ENCODE measurements around the gene DEAF1.
A peak's percentile ranks its signal among the peaks of the same experiment; 100 is the strongest.
"Not testable (repeated sequence)": the region's sequence is repeated elsewhere in the genome, so short reads cannot be mapped to it uniquely, and the experiment has no call there.

DEAF1 gene

GRCh38 chr11:690738-691633 is 4.0 kb downstream of the DEAF1 start:
- TF ChIP-seq GATA1 (IDR thresholded peaks at IDR 0.05; ENCODE audit: low read depth, low read length) (no peak), POLR2A (IDR thresholded peaks at IDR 0.05; ENCODE audit: low read length) (no peak)

DNA sequence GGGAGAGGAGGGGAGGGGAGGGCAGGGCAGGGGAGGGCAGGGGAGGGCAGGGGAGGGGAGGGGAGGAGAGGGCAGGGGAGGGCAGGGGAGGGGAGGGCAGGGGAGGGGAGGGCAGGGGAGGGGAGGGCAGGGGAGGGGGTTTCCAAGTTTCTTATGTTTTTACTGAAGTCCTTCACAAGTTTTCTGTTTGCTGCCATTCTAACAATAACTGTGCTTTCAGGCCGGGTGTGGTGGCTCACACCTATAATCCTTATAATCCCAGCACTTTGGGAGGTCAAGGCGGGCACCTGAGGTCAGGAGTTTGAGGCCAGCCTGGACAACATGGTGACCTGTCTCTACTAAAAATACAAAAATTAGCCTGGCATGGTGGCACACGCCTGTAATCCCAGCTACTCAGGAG is 4.8 kb downstream of the DEAF1 start:
- DNase-seq = not testable (repeated sequence)

More at GRCh38 chr11:690738-691633, 4.0 kb downstream of the DEAF1 start:
- peak; percentile 58 to 73 for DNase-seq

DNA sequence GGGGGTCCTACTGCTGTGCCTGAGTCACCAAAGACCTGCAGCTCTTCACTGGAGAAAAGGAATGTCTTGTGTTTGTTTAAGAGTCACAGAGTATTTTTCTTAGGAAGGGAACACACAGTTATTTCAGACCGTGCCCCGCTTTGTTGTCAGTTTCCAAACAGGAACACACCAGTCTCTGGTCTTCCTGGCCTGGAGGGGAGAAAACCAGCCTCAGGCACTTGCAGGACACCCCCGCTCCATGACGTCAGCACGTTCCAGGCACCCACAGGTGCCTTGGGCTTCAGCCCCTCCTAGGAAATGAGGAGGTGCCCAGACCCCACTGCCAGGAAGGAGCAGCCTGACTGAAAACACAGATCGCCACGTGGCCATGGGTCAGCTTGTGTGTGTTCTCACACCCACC is 5.4 kb downstream of the DEAF1 start:
- TF ChIP-seq GATA1 (IDR thresholded peaks at IDR 0.05; ENCODE audit: low read depth, low read length) (no peak), POLR2A (IDR thresholded peaks at IDR 0.05; ENCODE audit: low read length) (no peak)
- no peak for DNase-seq

DNA sequence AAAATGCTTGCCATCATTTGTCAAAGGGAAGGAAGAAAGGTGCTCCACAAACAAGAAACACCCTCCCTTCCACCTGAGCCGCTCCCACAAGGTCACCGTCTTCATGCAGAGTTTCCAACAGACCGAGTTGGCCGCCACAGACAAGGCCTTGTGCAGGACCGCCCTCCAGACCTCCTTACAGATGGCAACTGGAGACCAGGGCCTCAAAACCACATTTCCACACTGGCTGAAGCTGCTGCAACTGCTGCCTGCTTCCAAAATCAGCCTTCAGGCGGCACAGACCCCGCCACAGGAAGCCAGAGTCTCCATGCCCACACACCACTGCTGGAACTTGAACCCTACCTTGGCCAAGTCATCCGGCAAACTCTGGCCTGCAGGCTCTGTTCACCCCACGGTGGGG is 6.3 kb downstream of the DEAF1 start:
- TF ChIP-seq POLR2A (IDR thresholded peaks at IDR 0.05; ENCODE audit: low read length) (no peak), GATA1 (IDR thresholded peaks at IDR 0.05; ENCODE audit: low read depth, low read length) (no peak)
- DNase-seq = no peak

GRCh38 chr11:687751-688150 is 7.3 kb downstream of the DEAF1 start:
- DNase-seq = no peak
- no peak for TF ChIP-seq POLR2A (IDR thresholded peaks at IDR 0.05; ENCODE audit: low read length)
- no peak for TF ChIP-seq GATA1 (IDR thresholded peaks at IDR 0.05; ENCODE audit: low read depth, low read length)

- TF ChIP-seq GATA1 (IDR thresholded peaks at IDR 0.05; ENCODE audit: low read depth, low read length) (no peak), POLR2A (IDR thresholded peaks at IDR 0.05; ENCODE audit: low read length) (no peak)
- DNase-seq = no peak
Measured at GRCh38 chr11:686451-687243, 8.4 kb downstream of the DEAF1 start.

DNA sequence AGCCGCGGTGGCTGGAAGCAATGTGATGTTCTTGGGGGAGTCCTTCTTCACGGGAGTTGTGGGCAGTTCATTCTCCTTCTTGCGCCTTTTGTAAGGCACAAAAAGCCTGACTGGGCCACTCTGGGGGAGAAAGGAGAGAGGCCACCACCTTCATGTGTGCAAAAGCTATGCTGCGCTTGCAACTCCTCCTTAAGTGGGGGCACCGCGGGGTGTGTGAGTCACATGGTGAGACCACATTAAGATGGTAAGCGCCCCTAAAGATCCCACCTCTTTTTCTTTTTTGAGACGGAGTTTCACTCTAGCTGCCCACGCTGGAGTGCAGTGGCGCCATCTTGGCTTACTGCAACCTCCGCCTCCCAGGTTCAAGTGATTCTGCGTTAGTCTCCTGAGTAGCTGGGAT is 14.1 kb downstream of the DEAF1 start:
- DNase-seq = no peak
- TF ChIP-seq GATA1 (IDR thresholded peaks at IDR 0.05; ENCODE audit: low read depth, low read length) (no peak), POLR2A (IDR thresholded peaks at IDR 0.05; ENCODE audit: low read length) (no peak)

DNA sequence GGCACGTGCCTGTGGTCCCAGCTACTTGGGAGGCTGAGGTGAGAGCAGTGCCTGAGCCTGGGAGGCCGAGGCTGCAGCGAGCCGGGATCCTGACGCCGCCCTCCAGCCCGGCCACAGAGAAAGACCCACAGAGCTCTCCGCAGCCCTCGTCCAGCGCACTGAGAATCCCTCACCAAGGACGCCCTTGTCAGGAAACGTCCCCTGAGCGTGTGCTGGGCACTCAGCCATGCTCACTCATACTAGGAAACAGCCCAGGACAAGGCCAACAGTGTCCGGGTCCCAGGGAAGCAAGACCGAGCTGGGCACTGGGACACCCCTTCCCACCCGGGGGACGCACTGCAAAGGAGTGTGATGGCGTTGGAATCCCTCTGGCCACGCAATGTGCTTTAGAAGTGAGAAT is 14.5 kb downstream of the DEAF1 start:
- no peak for TF ChIP-seq GATA1 (IDR thresholded peaks at IDR 0.05; ENCODE audit: low read depth, low read length)
- TF ChIP-seq POLR2A (IDR thresholded peaks at IDR 0.05; ENCODE audit: low read length) = no peak
- no peak for DNase-seq

DNA sequence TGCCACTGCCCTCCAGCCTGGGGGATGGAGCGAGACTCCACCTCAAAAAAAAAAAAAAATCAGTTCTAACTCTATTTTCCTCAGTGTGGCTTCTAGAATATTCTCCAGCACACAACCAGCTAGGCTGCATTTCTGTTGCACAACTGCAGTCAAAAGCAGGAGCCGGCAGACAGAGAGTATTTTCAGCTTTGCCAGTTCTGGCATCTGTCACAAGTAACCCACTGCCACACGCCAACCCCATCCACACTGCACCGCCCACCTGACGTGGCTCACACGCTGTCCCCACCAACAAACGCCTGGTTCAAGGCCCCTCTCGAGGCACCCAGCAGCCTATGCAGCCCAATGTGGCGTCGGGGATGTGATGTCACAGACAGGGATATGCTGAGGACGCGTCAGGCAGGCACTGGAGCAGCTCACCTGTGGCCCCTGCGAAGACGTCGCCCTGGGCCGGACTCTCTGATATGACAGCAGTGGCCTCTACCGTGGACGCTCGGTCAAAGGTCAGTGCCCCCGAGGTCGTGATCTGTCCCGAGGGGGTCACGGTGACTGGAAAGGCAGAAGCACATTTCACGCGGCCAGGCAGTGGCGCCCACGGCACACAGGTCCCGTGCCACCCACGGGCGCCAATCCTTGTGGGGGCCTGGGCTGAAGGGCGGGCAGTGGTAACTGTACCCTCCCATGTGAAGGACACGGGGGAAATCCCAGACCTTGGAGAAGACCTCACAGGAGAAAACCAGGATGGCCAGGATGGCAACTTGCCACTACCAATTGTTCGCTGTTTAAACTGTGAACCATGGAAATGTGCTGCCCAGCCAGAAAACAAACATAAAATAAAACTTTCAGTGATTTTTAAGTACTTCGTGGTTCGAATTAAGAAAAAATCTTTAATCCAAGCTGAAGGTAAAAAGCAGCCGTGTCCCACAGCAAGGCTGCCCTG is 15.5 kb downstream of the DEAF1 start:
- DNase-seq = no peak
- TF ChIP-seq GATA1 (IDR thresholded peaks at IDR 0.05; ENCODE audit: low read depth, low read length) = no peak
- no peak for TF ChIP-seq POLR2A (IDR thresholded peaks at IDR 0.05; ENCODE audit: low read length)

- no peak for DNase-seq
- no peak for TF ChIP-seq POLR2A (IDR thresholded peaks at IDR 0.05; ENCODE audit: low read length)
- TF ChIP-seq GATA1 (IDR thresholded peaks at IDR 0.05; ENCODE audit: low read depth, low read length) = no peak
Measured at GRCh38 chr11:678297-678696, 16.7 kb downstream of the DEAF1 start.

- no peak for TF ChIP-seq GATA1 (IDR thresholded peaks at IDR 0.05; ENCODE audit: low read depth, low read length)
- no peak for TF ChIP-seq POLR2A (IDR thresholded peaks at IDR 0.05; ENCODE audit: low read length)
- no peak for DNase-seq
Measured at GRCh38 chr11:674406-674805, 20.6 kb downstream of the DEAF1 start.

DNA sequence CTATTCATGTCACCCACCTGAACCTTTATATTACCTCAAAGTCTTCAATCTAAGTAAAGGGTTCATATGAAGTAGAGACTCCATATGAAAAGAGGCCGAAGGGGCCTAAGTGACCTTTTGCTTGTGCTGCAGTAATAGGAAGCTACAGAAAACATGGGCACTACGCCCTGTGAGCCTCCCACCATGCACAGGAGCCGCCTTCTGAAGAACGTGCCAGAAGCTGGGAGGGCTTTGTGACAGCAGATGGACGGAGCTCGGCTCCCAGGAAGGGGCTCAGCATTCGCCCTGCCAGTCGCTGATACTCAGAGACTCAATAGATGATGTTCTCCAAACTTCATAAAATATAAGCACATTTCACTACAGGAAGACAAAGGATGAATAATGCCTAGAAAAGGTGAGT is 21.2 kb downstream of the DEAF1 start:
- no peak for DNase-seq
- TF ChIP-seq GATA1 (IDR thresholded peaks at IDR 0.05; ENCODE audit: low read depth, low read length) (no peak), POLR2A (IDR thresholded peaks at IDR 0.05; ENCODE audit: low read length) (no peak)

GRCh38 chr11:665704-666281 is 29.2 kb downstream of the DEAF1 start:
- peak; percentile 83 to 87 for DNase-seq
- TF ChIP-seq POLR2A (IDR thresholded peaks at IDR 0.05; ENCODE audit: low read length) (no peak), GATA1 (IDR thresholded peaks at IDR 0.05; ENCODE audit: low read depth, low read length) (no peak)
